Measurements from ENCODE around the gene TSPAN15.
A peak's percentile ranks its signal among the peaks of the same experiment; 100 is the strongest.

GRCh38 chr10:69515699-69516259 is 64.5 kb downstream of the TSPAN15 start:
- TF ChIP-seq ZNF214 (tag by site-specific recombination; IDR thresholded peaks at IDR 0.05; ENCODE audit: borderline replicate concordance) (no peak), GLIS2 (tag by site-specific recombination; IDR thresholded peaks at IDR 0.05) (0 out of 2 replicates have a peak, but pooled peaks have one; percentile 18), ZNF280D (tag by site-specific recombination; IDR thresholded peaks at IDR 0.05) (no peak), YY1 (tag by site-specific recombination; IDR thresholded peaks at IDR 0.05) (no peak), ZFP37 (tag by site-specific recombination; IDR thresholded peaks at IDR 0.05) (no peak), PRDM1 (tag by site-specific recombination; IDR thresholded peaks at IDR 0.05) (no peak), ZNF777 (tag by site-specific recombination; IDR thresholded peaks at IDR 0.05; ENCODE audit: borderline replicate concordance) (no peak)
